ENCODE data around the gene C1orf87.

Gene C1orf87

DNA sequence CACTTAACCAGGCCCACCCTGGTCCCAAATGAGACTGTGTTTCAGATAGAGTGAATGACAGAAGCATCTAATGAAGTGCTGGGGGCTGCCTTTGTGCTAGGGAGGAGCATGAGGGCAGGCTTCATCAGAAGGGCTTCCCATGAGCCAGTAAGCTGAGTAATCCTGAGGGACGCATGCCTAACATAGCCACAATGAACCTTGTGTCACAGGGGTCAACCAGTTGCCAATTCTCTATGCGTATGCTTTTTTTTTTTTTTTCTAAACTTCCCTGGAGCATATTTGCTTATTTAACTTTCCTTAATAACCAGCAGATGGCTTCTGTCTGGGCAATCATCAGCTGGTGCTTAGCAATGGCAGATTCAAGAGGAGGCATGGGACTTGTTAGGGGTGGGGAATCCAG lies 121.5 kb downstream of the C1orf87 start:
- no peak overlapping the region for H3K4me3 ChIP-seq (ENCODE audit: control insufficient read depth, low read depth, low read length)
- TF ChIP-seq, protein P1, sequence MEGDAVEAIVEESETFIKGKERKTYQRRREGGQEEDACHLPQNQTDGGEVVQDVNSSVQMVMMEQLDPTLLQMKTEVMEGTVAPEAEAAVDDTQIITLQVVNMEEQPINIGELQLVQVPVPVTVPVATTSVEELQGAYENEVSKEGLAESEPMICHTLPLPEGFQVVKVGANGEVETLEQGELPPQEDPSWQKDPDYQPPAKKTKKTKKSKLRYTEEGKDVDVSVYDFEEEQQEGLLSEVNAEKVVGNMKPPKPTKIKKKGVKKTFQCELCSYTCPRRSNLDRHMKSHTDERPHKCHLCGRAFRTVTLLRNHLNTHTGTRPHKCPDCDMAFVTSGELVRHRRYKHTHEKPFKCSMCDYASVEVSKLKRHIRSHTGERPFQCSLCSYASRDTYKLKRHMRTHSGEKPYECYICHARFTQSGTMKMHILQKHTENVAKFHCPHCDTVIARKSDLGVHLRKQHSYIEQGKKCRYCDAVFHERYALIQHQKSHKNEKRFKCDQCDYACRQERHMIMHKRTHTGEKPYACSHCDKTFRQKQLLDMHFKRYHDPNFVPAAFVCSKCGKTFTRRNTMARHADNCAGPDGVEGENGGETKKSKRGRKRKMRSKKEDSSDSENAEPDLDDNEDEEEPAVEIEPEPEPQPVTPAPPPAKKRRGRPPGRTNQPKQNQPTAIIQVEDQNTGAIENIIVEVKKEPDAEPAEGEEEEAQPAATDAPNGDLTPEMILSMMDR (conservative IDR thresholded peaks at IDR 0.05; ENCODE audit: control insufficient read depth, insufficient read depth, low read depth, low read length), result no peak
- DNase-seq (ENCODE audit: low read depth), result peak; percentile 66

DNA sequence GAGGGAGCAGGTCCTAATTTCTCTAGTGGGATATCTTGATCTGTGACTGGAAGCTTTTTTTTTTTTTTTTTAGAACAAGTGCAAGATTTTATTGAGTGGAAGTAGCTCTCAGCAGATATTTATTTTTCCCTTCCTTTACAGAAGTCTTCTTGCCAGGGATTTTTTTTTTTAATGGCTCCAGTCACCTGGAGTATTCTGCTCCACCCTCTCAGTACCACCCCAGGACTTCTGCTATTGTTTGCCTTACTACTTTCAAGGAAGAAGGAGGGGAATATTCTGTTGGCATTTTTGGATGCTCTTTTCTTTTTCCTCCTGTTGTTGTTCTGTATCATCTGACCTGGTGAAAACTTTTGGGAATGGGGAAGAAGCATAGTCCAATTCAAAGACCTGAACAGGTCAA lies 123.9 kb downstream of the C1orf87 start:
- TF ChIP-seq, protein P1 (conservative IDR thresholded peaks at IDR 0.05; ENCODE audit: control insufficient read depth, insufficient read depth, low read depth, low read length), result no peak
- no peak for DNase-seq (ENCODE audit: low read depth)
- no peak overlapping the region for H3K4me3 ChIP-seq (ENCODE audit: control insufficient read depth, low read depth, low read length)

DNA sequence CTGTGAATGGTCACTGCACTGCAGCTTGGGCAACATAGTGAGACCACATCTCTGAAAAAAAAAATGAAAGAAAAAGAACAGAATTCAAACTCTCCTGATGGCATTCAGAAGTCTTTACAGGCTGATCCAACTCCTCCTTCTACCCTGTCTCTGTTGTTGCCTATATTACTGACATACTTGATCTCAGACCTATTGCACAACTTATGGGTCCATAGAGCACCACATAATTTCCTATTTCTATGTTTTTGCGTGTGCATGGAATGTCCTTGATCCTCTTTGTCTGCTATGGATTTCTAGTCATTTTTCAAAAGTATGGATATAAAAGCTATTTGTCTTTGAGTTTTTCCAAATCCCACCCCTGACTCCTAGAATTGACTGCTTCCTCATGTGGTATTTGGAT lies 124.6 kb downstream of the C1orf87 start:
- DNase-seq (ENCODE audit: low read depth), result no peak
- TF ChIP-seq, protein P1 (conservative IDR thresholded peaks at IDR 0.05; ENCODE audit: control insufficient read depth, insufficient read depth, low read depth, low read length), result no peak
- H3K4me3 ChIP-seq (ENCODE audit: control insufficient read depth, low read depth, low read length), result no peak overlapping the region

DNA sequence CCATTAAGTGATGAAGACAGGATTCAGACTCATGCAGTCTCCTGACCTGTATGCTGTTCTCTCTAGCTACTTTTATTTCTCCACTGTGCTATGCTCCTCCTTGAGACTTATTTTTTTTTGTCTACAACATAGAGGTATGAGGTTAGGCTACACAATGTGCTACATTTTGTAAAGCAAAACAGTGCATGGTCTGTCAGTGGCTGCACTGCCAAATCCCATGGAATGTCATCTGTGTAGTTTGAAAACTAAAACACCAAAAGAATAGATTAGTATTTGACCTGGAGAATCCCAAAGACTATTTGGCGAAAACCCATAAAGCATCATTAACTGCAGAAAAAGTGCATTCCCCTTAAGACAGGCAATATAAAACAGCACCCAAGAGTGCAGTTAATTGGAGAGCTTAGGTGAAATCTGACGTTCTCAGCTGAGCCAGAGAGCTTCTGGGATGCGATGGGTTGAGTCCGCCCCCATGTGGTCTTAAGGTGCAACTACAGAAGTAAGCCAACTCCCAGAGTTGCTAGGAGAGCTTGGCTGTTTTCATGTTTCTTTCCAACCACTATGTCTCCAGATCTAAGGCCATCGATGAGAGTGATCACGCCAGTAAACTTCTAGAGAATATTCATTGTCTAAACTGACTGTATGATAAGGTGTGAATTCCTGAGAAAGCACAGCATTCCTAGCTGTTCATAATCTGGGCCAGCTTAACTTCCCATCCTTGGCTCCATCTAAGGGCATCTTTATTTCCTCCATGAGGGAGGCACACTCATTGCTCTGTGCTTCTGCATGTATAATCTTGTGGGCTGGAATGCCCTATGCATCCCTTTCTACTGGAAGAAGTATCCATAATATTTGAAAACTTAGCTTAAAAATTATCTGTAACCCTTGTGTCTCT lies 126.3 kb downstream of the C1orf87 start:
- TF ChIP-seq, protein P1 (conservative IDR thresholded peaks at IDR 0.05; ENCODE audit: control insufficient read depth, insufficient read depth, low read depth, low read length), result peak; percentile 96
- DNase-seq (ENCODE audit: low read depth), result peak; percentile 70
- no peak overlapping the region for H3K4me3 ChIP-seq (ENCODE audit: control insufficient read depth, low read depth, low read length)

DNA sequence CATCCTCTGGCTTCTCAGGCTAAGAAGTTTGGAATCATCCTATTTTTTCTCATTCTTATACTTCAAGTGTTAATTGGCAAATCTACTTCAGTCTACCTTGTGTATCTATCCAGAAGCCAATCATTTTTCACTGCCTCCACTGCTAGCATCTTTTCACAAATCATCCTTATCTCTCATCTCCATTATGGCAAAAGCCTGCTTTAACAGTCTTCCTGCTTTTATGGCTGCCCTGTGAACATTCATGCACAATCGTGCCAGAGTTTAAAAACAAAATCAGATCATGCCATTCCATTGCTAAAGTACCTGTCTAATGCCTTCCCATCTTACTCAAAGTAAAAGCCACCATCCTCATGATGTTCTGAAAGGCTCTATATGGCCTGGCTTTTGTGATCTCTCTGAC lies 127.8 kb downstream of the C1orf87 start:
- TF ChIP-seq, protein P1 (conservative IDR thresholded peaks at IDR 0.05; ENCODE audit: control insufficient read depth, insufficient read depth, low read depth, low read length), result no peak
- no peak overlapping the region for H3K4me3 ChIP-seq (ENCODE audit: control insufficient read depth, low read depth, low read length)
- DNase-seq (ENCODE audit: low read depth), result no peak

Measured in fibroblast of mammary gland (primary cell).